Measurements from ENCODE around the gene MOSMO. TPM values are rescaled to one million over a fixed set of nuclear protein-coding genes. Genes with fewer than 3 reads are reported as not detected.

MOSMO gene
- total RNA-seq, 1 experiment from 2014 or later: 27.6 TPM

GRCh38 chr16:22034503-22034902 is 26.6 kb downstream of the MOSMO start:
- CTCF ChIA-PET: no interaction called here
- RAD21 ChIA-PET (ENCODE audit: low non-redundant PET in 1 of 2, low total read pairs in 2 of 2, uncharacterized antibody in 2 of 2, unreplicated experiment in 2 of 2): no interaction called here
- POLR2A ChIA-PET: no interaction called here

More at GRCh38 chr16:22034503-22034902, 26.6 kb downstream of the MOSMO start:
- no TSS peak for BruUV-seq (replicated peaks)
- H4K20me1 ChIP-seq (ENCODE audit: insufficient read depth): no peaks in the 10 kb centered on the region
- intact Hi-C loops (cut with micrococcal nuclease): no loop called here
- DNase-seq (ENCODE audit: low read depth, low spot score) (no peak), ATAC-seq (no peak)
- H3K27ac ChIP-seq (ENCODE audit: low read depth, low read length): no peak overlapping the region
- H3K79me2 ChIP-seq (ENCODE audit: insufficient read depth, low read length): peaks cover 82% of the 10 kb centered on the region
- no peak overlapping the region for H3K4me2 ChIP-seq (ENCODE audit: low read length)
- no peak overlapping the region for H3K4me3 ChIP-seq (replicated peaks in 1 of 2; ENCODE audit: low read depth in 1 of 2, low read length in 2 of 2)
- peaks cover 28 to 34% of the 10 kb centered on the region in 2 experiments for H3K4me1 ChIP-seq (ENCODE audit: control insufficient read depth in 1 of 2, insufficient read depth in 2 of 2, low read length in 2 of 2)
- H3K9me3 ChIP-seq (ENCODE audit: control insufficient read depth in 1 of 2, insufficient read depth in 1 of 2, low read depth in 1 of 2, low read length in 2 of 2): no peaks in the 10 kb centered on the region
- H3K9me2 ChIP-seq (ENCODE audit: insufficient read depth): no peaks in the 10 kb centered on the region
- no peaks in the 10 kb centered on the region for H3K27me3 ChIP-seq (ENCODE audit: insufficient read depth, low read length)
- H2AFZ ChIP-seq (ENCODE audit: low read depth, low read length, poor library complexity, severe bottlenecking): no peak overlapping the region
- H3K9ac ChIP-seq (ENCODE audit: low read length): no peak overlapping the region
- TF ChIP-seq EZH2 (IDR thresholded peaks at IDR 0.05) (no peak), ELF1 (IDR thresholded peaks at IDR 0.05; ENCODE audit: borderline replicate concordance, low read depth) (no peak), JUND (IDR thresholded peaks at IDR 0.05) (no peak), POLR2A (IDR thresholded peaks at IDR 0.05; ENCODE audit: borderline replicate concordance, extremely low read depth, insufficient read depth, insufficient read length) (no peak), ZFX (IDR thresholded peaks at IDR 0.05) (no peak), CEBPB (IDR thresholded peaks at IDR 0.05; ENCODE audit: low read depth) (no peak), SRF (IDR thresholded peaks at IDR 0.05; ENCODE audit: low read depth) (no peak), RAD21 (IDR thresholded peaks at IDR 0.05; ENCODE audit: low read depth) (no peak), CTCF (IDR thresholded peaks at IDR 0.05 in 2 of 3, conservative IDR thresholded peaks at IDR 0.05 in 1 of 3; ENCODE audit: borderline replicate concordance in 1 of 3, insufficient read depth in 1 of 3, low read depth in 2 of 3, low read length in 2 of 3) (no peak)
- TF ChIP-seq, protein P1, sequence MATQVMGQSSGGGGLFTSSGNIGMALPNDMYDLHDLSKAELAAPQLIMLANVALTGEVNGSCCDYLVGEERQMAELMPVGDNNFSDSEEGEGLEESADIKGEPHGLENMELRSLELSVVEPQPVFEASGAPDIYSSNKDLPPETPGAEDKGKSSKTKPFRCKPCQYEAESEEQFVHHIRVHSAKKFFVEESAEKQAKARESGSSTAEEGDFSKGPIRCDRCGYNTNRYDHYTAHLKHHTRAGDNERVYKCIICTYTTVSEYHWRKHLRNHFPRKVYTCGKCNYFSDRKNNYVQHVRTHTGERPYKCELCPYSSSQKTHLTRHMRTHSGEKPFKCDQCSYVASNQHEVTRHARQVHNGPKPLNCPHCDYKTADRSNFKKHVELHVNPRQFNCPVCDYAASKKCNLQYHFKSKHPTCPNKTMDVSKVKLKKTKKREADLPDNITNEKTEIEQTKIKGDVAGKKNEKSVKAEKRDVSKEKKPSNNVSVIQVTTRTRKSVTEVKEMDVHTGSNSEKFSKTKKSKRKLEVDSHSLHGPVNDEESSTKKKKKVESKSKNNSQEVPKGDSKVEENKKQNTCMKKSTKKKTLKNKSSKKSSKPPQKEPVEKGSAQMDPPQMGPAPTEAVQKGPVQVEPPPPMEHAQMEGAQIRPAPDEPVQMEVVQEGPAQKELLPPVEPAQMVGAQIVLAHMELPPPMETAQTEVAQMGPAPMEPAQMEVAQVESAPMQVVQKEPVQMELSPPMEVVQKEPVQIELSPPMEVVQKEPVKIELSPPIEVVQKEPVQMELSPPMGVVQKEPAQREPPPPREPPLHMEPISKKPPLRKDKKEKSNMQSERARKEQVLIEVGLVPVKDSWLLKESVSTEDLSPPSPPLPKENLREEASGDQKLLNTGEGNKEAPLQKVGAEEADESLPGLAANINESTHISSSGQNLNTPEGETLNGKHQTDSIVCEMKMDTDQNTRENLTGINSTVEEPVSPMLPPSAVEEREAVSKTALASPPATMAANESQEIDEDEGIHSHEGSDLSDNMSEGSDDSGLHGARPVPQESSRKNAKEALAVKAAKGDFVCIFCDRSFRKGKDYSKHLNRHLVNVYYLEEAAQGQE (IDR thresholded peaks at IDR 0.05; ENCODE audit: low read depth): no peak
- TF ChIP-seq, protein P2, sequence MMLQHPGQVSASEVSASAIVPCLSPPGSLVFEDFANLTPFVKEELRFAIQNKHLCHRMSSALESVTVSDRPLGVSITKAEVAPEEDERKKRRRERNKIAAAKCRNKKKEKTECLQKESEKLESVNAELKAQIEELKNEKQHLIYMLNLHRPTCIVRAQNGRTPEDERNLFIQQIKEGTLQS (IDR thresholded peaks at IDR 0.05): no peak
- peaks cover 0 to 8% of the 10 kb centered on the region in 2 experiments; a peak in 1 of 4 replicates for H3K36me3 ChIP-seq (ENCODE audit: control insufficient read depth in 1 of 2, insufficient read depth in 2 of 2, low read length in 2 of 2)
